Measurements from ENCODE around the gene INTS11.
A peak's percentile ranks its signal among the peaks of the same experiment; 100 is the strongest.

INTS11 gene

GRCh38 chr1:1312450-1313314, 11.8 kb downstream of the INTS11 start:
- no peak for DNase-seq

DNA sequence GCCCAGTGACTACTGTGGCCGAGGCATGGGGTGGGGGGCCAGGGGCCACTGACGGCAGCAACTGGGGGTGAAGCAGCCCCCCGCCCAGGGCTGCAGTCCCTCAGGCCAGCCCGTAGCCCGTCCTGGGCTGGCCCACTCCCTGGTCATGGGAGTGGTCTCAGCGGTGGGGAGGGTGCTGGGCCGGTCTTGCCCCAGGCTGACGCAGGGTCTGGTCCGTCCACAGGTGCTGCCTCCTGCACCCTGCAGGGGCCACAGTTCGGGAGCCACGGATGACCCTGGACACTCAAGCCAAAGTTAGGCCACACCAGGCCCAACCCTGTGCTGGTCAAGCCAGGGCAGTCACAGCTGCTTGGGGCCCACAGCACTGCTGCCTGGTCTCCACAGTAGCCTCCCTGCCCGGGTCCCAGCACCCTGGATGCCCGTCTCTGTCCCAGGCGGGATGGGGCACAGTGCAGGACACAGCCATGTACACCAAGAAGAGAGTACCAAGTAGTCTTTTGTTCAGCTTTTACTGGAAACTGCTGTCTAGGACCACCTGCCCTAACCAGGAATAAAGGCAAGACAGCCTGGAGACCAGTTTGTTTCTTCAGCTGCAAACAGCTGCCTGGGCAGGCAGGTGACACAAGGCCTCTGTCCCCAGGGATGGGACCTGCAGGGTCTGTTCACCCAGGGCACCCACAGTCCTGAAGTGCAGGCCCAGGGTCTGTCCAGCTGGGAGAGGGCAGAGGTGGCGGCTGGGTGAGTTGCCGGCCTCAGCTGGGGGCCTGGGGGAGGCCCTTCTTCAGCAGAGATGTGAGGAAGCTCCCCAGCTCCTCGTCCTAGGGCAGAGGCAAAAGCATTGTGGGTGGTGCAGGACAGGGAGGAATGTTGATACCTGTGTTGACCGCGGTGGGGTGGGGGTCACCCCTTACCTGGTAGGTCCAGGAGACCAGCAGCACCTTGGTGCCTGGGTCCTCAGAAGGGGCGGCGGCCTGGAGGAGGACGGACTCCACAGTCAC, 13.1 kb downstream of the INTS11 start:
- DNase-seq: no peak

- DNase-seq: no peak
These were observed 13.9 kb downstream of the INTS11 start for GRCh38 chr1:1310476-1311053.

GRCh38 chr1:1310109-1310385, 14.4 kb downstream of the INTS11 start:
- DNase-seq: no peak

- peak in 1 of 2 donors; percentile 21 for DNase-seq
These were observed 15.0 kb downstream of the INTS11 start for GRCh38 chr1:1309251-1310108.

DNA sequence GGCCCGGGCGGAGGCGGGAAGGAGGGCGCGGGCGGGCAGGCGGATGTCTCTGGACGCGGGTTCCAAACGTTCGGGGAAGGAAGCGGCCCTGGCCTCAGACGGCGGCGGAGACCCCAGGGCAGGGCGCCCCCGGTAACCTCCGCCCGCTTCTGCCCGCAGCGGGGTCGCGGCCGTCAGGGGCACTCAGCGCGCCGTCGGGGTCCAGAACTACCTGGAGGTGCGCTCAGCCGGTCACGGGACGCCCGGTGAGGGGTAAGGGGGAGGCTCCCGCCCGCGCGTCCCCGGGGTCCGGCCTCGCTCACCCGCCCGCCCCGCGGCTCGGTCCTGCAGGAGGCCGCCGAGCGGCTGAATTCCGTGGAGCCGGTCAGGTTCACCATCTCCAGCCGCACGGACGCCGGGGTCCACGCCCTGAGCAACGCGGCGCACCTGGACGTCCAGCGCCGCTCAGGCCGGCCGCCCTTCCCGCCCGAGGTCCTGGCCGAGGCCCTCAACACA, 15.7 kb downstream of the INTS11 start:
- DNase-seq: no peak

- DNase-seq: peak; percentile 83 to 91
These were observed 16.3 kb downstream of the INTS11 start, which contains the start of the genes ACAP3 and PUSL1 for GRCh38 chr1:1307923-1308755. ACAP3 (minus strand) TSS chr1:1307930; CDS start chr1:1307815, 115 bp downstream. PUSL1 (plus strand) TSS chr1:1308597; CDS start chr1:1308644, 47 bp downstream.

- DNase-seq: no peak
These were observed 17.1 kb downstream of the INTS11 start for GRCh38 chr1:1307261-1307922.

DNA sequence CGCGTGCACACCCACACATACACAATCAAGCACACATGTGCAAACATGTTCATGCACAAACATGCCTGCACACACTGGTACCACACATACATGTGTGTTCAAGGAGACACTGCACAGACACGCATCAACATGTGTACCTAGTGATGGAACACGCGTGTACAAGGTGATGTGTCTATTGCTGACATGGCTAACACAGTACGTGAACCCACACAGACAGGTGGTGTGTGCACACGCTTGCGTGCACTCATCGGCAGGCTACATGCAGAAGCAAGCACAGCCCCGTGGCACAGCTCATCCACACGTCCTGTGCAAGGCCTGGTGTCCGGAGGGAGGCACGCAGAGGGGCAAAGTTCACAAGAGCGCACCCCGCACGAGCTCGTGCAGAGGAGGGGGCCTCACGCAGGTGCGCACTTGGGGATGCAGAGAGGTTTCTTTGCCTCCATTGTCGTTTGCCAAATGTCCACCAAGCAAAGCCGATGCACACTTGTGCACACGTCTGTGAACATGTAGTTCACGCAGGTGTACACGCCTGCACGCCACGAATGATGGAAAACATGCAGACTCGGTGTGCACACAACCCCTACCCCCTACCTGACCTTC, 17.7 kb downstream of the INTS11 start:
- DNase-seq: no peak

GRCh38 chr1:1306070-1306660, 18.3 kb downstream of the INTS11 start:
- DNase-seq: no peak

DNA sequence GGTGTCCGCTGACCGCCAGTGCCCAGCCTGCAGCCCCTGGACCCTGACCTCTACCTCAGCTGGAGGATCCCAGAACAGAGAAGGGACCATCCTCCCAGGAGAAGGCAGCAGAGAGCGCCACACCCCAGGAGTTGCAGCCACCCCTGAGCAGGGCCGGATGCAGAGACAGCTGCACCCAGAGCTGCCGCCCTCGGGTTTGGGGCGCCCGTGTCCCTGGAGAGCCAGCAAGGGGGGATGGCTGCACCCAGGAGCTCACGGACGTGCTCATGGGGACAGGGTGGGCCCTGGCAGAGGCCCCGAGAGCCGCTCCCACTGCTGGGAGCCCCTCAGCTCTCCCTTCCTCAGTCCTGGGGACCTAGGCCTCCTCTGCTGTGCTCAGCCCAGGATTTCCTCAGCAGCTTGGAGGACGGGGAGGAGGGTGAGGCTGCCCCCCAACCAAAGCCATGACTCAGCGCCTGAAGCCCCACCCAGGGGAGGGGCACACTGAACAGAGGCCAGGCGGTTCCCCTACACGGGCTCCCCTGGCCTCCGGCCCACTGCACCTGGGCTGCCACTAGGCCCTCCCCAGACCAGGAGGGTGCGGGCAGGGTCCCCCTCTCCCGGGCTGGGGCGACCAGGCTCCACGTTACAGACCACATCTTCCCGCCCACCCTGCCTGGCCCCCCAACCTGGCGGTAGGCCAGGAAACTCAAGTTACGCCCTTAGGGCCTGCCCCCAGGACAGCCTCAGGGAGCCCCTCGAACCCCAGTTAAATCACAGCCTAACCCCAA, 19.0 kb downstream of the INTS11 start:
- peak; percentile 68 to 75 for DNase-seq

- no peak for DNase-seq
These were observed 19.8 kb downstream of the INTS11 start for GRCh38 chr1:1304331-1305299.

- no peak for DNase-seq
These were observed 20.7 kb downstream of the INTS11 start for GRCh38 chr1:1303736-1304135.

DNA sequence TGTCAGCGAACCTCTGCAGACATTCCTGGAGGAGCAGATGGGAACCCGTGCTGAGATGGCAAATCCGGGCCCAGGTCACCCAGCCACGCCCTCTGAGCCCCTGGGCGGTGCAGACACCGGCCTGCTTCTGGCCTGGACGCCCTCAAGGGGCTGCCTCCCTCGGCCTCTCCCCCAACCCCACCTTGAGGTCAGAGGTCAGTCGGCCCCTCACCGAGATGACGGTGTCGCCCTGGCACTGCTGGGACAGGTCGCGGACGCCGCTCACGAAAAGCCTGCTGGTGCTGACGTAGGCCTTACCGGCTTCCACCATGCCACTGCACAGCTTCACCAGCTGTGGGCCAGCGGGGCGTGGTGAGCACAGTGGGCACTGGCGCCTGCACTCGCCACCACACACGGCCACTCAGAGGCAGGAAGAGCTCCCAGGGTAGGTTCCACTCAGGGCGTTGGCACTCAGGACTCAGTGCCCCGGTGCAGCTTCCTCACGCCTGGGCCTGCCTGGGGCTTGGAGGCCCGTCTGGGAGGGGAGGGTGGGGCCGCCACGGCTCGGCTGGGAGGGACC, 21.4 kb downstream of the INTS11 start:
- DNase-seq: no peak

GRCh38 chr1:1302006-1302430, 22.4 kb downstream of the INTS11 start:
- no peak for DNase-seq

- DNase-seq: no peak
These were observed 24.1 kb downstream of the INTS11 start for GRCh38 chr1:1300352-1300739.

DNA sequence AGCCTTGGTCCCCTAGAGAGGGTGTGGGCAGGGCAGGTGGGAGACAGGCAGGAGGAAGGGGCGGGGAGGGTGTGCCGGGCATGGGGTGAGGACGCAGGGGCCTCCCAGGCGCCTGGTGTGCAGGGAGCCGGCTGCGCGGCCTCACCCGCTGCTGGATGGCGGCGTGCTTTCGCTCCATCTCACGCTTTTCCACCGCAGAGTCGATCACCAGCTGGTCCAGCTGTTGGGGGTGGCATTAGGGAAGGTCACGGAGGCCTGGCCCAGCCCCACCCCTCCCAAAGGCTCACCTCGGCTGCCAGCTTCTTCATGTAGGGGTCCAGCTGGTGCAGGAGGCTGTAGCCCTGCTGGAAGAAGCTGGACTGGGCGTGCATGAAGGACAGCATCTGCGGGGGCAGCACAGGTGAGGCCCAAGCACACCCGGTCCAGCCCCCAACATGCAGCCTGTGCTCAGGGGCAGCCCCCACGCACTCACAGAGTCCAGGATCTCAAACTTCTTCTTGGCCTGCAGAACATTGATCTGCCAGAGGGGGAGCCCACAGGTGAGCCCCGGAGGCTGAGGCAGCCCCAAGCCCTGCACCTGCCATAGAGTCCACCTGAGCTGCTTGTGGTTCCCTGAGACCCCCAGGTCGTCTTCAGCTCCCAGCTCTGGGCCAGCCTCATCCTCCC, 24.6 kb downstream of the INTS11 start:
- DNase-seq: no peak
